KBM-7 (cell line): ENCODE results near the gene HECTD4.
"Not testable (repeated sequence)": the region's sequence is repeated elsewhere in the genome, so short reads cannot be mapped to it uniquely, and the experiment has no call there.

Experiments
- DNase-seq: peaks from one replicate; pipeline ENCODE4 v3.0.0-alpha.2; 2015
- in situ Hi-C: fragments of 300-500 bp; cut with MboI; formaldehyde crosslinking; loops from 2 replicates; pipeline ENCODE4 v1.14.3; 2020; ENCODE audit warnings: low sequenced_read_pairs, low pct_unique_long_range_greater_than_20kb, mixed read lengths

Gene HECTD4

GRCh38 chr12:112299704-112300103 is 82.5 kb downstream of the HECTD4 start:
- in situ Hi-C loops: no loop called here
- no peak for DNase-seq

GRCh38 chr12:112297188-112297587 is 85.0 kb downstream of the HECTD4 start:
- in situ Hi-C loops: no loop called here
- DNase-seq: no peak

- in situ Hi-C loops: no loop called here
- DNase-seq: no peak
Observed at GRCh38 chr12:112296183-112296582, 86.0 kb downstream of the HECTD4 start.

- in situ Hi-C loops: no loop called here
- DNase-seq: no peak
Observed at GRCh38 chr12:112294793-112295192, 87.4 kb downstream of the HECTD4 start.

GRCh38 chr12:112288638-112289037 is 93.6 kb downstream of the HECTD4 start:
- in situ Hi-C loops: no loop called here
- DNase-seq: no peak

- DNase-seq: peak; percentile 73
Observed at GRCh38 chr12:112285600-112286401, 96.4 kb downstream of the HECTD4 start.

GRCh38 chr12:112283546-112283945 is 98.7 kb downstream of the HECTD4 start:
- in situ Hi-C loops: no loop called here
- DNase-seq: no peak

More at GRCh38 chr12:112285600-112286401, 96.4 kb downstream of the HECTD4 start:
- in situ Hi-C loops: no loop called here

GRCh38 chr12:112282920-112283319 is 99.3 kb downstream of the HECTD4 start:
- in situ Hi-C loops: no loop called here
- DNase-seq: no peak

- DNase-seq: no peak
- in situ Hi-C loops: no loop called here
Observed at GRCh38 chr12:112275836-112276235, 106.4 kb downstream of the HECTD4 start.

GRCh38 chr12:112275207-112275606 is 107.0 kb downstream of the HECTD4 start:
- in situ Hi-C loops: no loop called here
- DNase-seq: no peak

GRCh38 chr12:112270673-112271072 is 111.6 kb downstream of the HECTD4 start:
- in situ Hi-C loops: no loop called here

GRCh38 chr12:112266473-112266872 is 115.8 kb downstream of the HECTD4 start:
- DNase-seq: no peak
- in situ Hi-C loops: no loop called here

More at GRCh38 chr12:112270673-112271072, 111.6 kb downstream of the HECTD4 start:
- DNase-seq: no peak

GRCh38 chr12:112261559-112261958 is 120.7 kb downstream of the HECTD4 start:
- DNase-seq: no peak
- in situ Hi-C loops: no loop called here

- in situ Hi-C loops: no loop called here
- DNase-seq: no peak
Observed at GRCh38 chr12:112258926-112259325, 123.3 kb downstream of the HECTD4 start.

- in situ Hi-C loops: no loop called here
- DNase-seq: no peak
Observed at GRCh38 chr12:112256780-112257179, 125.5 kb downstream of the HECTD4 start.

- no peak for DNase-seq
- in situ Hi-C loops: no loop called here
Observed at GRCh38 chr12:112252184-112252583, 130.0 kb downstream of the HECTD4 start.

- in situ Hi-C loops, DNase-seq: not testable (repeated sequence)
Observed at GRCh38 chr12:112244902-112245301, 137.3 kb downstream of the HECTD4 start.

- in situ Hi-C loops: no loop called here
Observed at GRCh38 chr12:112243255-112244110, 138.7 kb downstream of the HECTD4 start.

GRCh38 chr12:112241176-112241575 is 141.1 kb downstream of the HECTD4 start:
- in situ Hi-C loops: no loop called here

More at GRCh38 chr12:112243255-112244110, 138.7 kb downstream of the HECTD4 start:
- no peak for DNase-seq

GRCh38 chr12:112239881-112240280 is 142.3 kb downstream of the HECTD4 start:
- in situ Hi-C loops: no loop called here
- DNase-seq: no peak

More at GRCh38 chr12:112241176-112241575, 141.1 kb downstream of the HECTD4 start:
- no peak for DNase-seq
